GM19467 (cell line): Measurements from ENCODE around the gene KCNG4.

Source experiments
- ATAC-seq: cut with Tn5 transposase; IDR thresholded peaks from one replicate; pipeline ENCODE4 v1.9.1; 2021; ENCODE audit warnings: mild to moderate bottlenecking, moderate library complexity; ENCODE audit not compliant: unreplicated experiment

Gene KCNG4

GRCh38 chr16:84183911-84184591, 55.8 kb downstream of the KCNG4 start:
- no peak for ATAC-seq

DNA sequence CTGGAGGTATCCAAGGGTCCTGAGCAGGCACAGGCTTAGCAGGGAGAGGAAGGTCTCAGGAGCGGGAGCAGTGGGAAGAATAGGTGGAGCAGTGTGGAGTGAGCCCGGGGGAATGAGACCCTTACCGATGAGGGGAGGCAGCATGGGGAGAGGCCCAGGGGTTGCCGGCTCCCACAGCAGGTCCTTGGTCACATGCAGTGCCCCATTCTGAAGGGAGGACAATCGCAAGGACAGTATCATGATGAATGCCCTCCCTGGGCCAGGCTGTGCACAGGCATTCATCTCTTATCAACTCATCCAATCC, 56.3 kb downstream of the KCNG4 start:
- ATAC-seq: no peak

- no peak for ATAC-seq
These were observed 56.9 kb downstream of the KCNG4 start for GRCh38 chr16:84182680-84183571.

GRCh38 chr16:84182104-84182503, 57.7 kb downstream of the KCNG4 start:
- ATAC-seq: no peak

DNA sequence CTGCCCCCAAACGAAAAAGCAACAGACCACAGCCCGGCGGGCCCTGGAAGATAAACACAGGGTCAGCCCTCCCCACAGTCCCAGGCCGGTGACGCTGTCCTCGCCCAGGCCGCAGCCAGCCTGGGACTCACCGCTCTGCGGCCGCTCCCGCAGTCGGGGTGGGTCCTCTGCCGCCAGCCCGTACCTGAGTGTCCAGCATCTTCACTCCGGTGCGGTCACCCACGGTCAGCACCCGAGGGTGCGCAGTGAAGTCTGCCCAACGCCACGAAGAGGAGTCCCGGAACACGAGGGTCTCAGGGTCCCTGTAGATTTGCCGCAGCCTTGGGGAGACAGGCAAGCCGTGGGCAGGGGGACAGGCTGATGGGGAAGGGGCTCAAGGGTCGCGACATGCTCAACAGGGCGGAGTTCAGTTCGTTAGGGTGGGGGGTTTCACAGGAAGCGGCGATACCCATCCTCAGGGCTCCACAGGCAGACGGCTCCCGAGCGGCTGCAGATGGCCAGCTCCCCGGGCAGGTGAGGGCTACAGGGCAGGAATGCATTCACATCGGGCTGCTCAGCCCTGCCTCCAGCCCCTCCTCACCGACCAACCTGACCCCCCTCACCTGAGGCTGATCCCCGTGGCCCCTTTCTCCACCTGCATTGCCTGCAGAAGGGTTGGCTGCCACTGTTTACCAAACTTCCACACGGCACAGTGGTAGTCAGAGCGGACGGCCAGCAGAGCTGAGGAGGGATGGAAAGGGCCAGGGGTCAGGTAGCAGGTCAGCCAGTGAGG, 58.5 kb downstream of the KCNG4 start:
- ATAC-seq: no peak

DNA sequence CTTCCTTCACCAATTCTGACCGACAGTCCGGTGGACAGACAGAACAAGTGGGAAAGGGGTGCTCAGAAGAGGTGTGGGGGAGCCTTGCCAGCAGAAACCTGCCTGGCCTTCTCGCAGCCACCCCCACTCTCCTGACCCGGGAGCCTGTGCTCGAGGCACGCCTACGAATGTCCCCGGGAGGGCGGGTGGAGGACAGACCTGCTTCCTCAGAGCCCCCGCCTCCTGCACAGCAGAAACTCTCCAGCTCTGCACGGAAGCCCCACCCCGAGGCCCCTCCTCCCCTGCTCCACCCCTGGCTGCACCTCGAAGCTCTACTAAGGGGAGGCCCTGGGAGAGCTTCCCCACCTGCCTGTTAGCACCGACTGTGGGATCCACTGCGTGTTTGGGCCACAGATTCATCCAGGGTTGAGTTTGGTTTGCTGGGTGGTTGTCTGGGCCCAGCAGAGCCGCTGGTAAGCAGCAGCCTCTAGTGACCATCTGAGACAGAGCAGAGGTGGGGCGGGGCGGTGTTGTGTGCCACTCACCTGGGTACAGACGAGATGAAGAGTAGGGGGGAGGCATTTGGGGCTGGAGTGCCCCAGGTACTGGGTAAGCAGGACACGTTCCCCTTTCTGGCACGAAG, 59.2 kb downstream of the KCNG4 start:
- ATAC-seq: no peak

GRCh38 chr16:84179612-84180320, 60.0 kb downstream of the KCNG4 start:
- ATAC-seq: no peak

- no peak for ATAC-seq
These were observed 60.8 kb downstream of the KCNG4 start for GRCh38 chr16:84178892-84179611.

DNA sequence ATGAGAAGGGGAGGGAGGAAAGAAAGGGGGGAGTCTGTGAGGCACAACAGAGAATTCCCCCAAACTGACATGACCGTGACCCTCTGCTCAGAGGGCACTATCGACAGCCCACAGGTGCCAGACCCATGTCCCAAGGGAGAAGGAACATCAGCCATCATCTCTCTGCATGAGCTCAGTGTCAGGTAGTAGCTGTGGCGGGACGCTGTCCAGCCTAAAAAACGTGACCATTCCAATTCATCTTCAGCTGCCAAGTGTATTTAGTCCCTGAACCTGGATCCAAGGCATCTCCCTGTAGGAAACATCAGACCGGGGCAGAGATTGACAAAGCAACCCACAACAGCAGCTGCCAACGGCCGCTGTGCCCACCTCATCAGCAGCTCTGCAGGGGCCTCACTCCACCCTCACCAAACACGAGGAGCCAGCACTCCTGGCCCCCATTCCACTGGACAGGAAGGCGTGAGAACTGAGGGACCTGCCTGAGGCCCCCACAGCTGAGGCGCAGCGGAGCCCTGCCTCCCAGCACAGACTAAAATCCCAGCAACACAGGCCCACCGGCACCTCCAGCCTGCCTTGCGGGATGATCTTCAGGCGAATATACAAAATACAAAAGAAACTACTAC, 61.6 kb downstream of the KCNG4 start:
- ATAC-seq: no peak

- no peak for ATAC-seq
These were observed 62.1 kb downstream of the KCNG4 start for GRCh38 chr16:84177741-84178073.

GRCh38 chr16:84176192-84177053, 63.4 kb downstream of the KCNG4 start:
- no peak for ATAC-seq

GRCh38 chr16:84175350-84176081, 64.3 kb downstream of the KCNG4 start:
- peak; percentile 72 for ATAC-seq

GRCh38 chr16:84174396-84174795, 65.4 kb downstream of the KCNG4 start:
- ATAC-seq: no peak

GRCh38 chr16:84169765-84170310, 70.0 kb downstream of the KCNG4 start:
- no peak for ATAC-seq
